NCI-H1092 (cell line): Measurements from ENCODE around the gene ADAM12.
"Not testable (repeated sequence)": the region's sequence is repeated elsewhere in the genome, so short reads cannot be mapped to it uniquely, and the experiment has no call there.

Source experiments
- DNase-seq: peaks from one replicate; lab custom pipeline; 2025; lab: John Stamatoyannopoulos, UW

ADAM12 gene

GRCh38 chr10:125982260-125982948 lies 405.9 kb downstream of the ADAM12 start:
- DNase-seq = peak; percentile 58

DNA sequence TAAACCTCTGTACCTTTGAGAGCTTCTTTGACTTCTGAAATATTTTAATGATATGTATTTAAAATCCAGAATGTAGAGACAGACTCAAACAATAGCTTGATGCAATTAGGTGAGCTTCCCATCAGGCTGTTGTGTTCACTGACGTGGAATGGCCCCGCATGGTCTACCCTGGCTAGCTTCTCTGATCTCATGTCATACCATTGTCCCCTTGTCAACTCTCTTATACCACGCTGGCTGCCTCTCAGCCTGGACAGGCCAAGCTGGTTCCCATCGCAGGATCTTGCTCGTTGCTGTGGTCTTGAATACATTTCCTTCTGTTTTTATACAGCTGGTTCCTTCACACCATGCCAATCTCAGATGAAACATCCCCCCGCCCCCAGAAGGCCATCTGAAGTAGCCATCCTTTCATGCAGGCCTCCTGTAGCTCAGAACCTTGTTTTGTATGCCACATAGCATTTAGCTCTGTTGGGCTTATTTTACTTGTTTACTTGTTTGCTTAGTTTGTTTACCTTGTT lies 407.7 kb downstream of the ADAM12 start:
- no peak for DNase-seq

GRCh38 chr10:125979976-125980375 lies 408.3 kb downstream of the ADAM12 start:
- no peak for DNase-seq

GRCh38 chr10:125976960-125977605 lies 411.2 kb downstream of the ADAM12 start:
- DNase-seq = no peak

- not testable (repeated sequence) for DNase-seq
Measured at GRCh38 chr10:125970077-125970630, 418.1 kb downstream of the ADAM12 start.

GRCh38 chr10:125967533-125967932 lies 420.7 kb downstream of the ADAM12 start:
- DNase-seq = no peak

DNA sequence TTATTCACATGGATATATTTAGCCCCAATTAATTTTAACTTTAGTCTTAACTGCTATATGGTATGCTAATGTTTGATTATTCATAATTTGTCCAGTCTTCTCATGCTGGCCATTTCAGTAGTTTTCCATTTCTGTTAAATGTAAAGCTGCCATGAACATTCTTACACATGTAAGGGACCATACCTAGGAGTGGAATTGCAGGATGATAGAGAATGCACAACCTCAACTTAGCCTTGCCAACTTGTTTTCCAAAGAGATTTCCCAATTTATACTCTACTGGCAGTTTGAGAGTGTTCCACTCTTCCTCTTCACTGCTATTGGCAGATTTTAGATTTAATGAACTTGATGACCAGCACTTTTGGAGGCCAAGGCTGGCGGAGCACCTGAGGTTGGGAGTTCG lies 423.7 kb downstream of the ADAM12 start:
- no peak for DNase-seq
